ENCODE data around the gene KAZN. TPM values are rescaled to one million over a fixed set of nuclear protein-coding genes. Genes with fewer than 3 reads are reported as not detected.
A peak's percentile ranks its signal among the peaks of the same experiment; 100 is the strongest.

Gene KAZN
- total and polyA plus RNA-seq, 8 donors = 1.2 to 50.7 (median 6.8) TPM

GRCh38 chr1:14808768-14809167 is 210.3 kb downstream of the KAZN start:
- H3K36me3 ChIP-seq = peaks cover 0 to 8% (median 0%) of the 10 kb centered on the region in 4 donors
- H3K27me3 ChIP-seq = no peaks in the 10 kb centered on the region
- no peaks in the 10 kb centered on the region for H3K4me1 ChIP-seq
- DNase-seq = no peak
- 77 to 92% (median 81%) methylated on average over 2 of the region's 2 CpGs for WGBS, 5 donors
- no peak overlapping the region for H3K4me3 ChIP-seq
- no peak overlapping the region for H3K27ac ChIP-seq
- TF ChIP-seq EP300 (IDR thresholded peaks at IDR 0.05) = no peak
- TF ChIP-seq POLR2AphosphoS5 (IDR thresholded peaks at IDR 0.05) = no peak
- no peak for TF ChIP-seq CTCF (IDR thresholded peaks at IDR 0.05)
- no peak for TF ChIP-seq POLR2A (IDR thresholded peaks at IDR 0.05)
- H3K9me3 ChIP-seq = peaks cover 10 to 29% (median 20%) of the 10 kb centered on the region in 4 donors
- intact Hi-C loops (cut with DNase I; ENCODE audit: low total_unique reads) = no loop called here

GRCh38 chr1:14809191-14809981 is 210.9 kb downstream of the KAZN start:
- Histone ChIP-seq H3K27ac (no peak overlapping the region), H3K27me3 (no peaks in the 10 kb centered on the region), H3K4me3 (no peak overlapping the region), H3K36me3 (peaks cover 0 to 8% (median 0%) of the 10 kb centered on the region in 4 donors), H3K4me1 (no peaks in the 10 kb centered on the region), H3K9me3 (peaks cover 10 to 29% (median 20%) of the 10 kb centered on the region in 4 donors)
- DNase-seq = no peak
- intact Hi-C loops (cut with DNase I; ENCODE audit: low total_unique reads) = no loop called here
- WGBS, 5 donors = 82 to 87% (median 83%) methylated on average over 9 of the region's 9 CpGs
- no peak for TF ChIP-seq CTCF (IDR thresholded peaks at IDR 0.05)
- no peak for TF ChIP-seq POLR2AphosphoS5 (IDR thresholded peaks at IDR 0.05)
- no peak for TF ChIP-seq POLR2A (IDR thresholded peaks at IDR 0.05)
- TF ChIP-seq EP300 (IDR thresholded peaks at IDR 0.05) = no peak

- intact Hi-C loops (cut with DNase I; ENCODE audit: low total_unique reads) = no loop called here
- no peak overlapping the region for H3K4me3 ChIP-seq
- H3K4me1 ChIP-seq = peaks cover 0 to 13% (median 11%) of the 10 kb centered on the region in 4 donors
- TF ChIP-seq EP300 (IDR thresholded peaks at IDR 0.05) = no peak
- no peak for TF ChIP-seq CTCF (IDR thresholded peaks at IDR 0.05)
- TF ChIP-seq POLR2A (IDR thresholded peaks at IDR 0.05) = no peak
- no peak for TF ChIP-seq POLR2AphosphoS5 (IDR thresholded peaks at IDR 0.05)
- peak in 1 of 2 donors; percentile 66 for DNase-seq
- peaks cover 10 to 29% (median 20%) of the 10 kb centered on the region in 4 donors for H3K9me3 ChIP-seq
- H3K36me3 ChIP-seq = peaks cover 0 to 8% (median 0%) of the 10 kb centered on the region in 4 donors
- H3K27me3 ChIP-seq = no peaks in the 10 kb centered on the region
- H3K27ac ChIP-seq = peak overlapping the region in 1 of 5 donors; percentile 24
- WGBS, 5 donors = 63 to 68% (median 66%) methylated on average over 9 of the region's 9 CpGs
Measured at GRCh38 chr1:14810595-14811361, 212.3 kb downstream of the KAZN start.

- 66 to 76% (median 72%) methylated on average over 3 of the region's 3 CpGs for WGBS, 5 donors
- H3K27ac ChIP-seq = no peak overlapping the region
- no peak overlapping the region for H3K4me3 ChIP-seq
- H3K4me1 ChIP-seq = peaks cover 0 to 15% (median 11%) of the 10 kb centered on the region in 4 donors
- intact Hi-C loops (cut with DNase I; ENCODE audit: low total_unique reads) = no loop called here
- DNase-seq = no peak
- peaks cover 0 to 6% (median 0%) of the 10 kb centered on the region in 4 donors for H3K36me3 ChIP-seq
- H3K27me3 ChIP-seq = no peaks in the 10 kb centered on the region
- TF ChIP-seq POLR2AphosphoS5 (IDR thresholded peaks at IDR 0.05) = no peak
- no peak for TF ChIP-seq EP300 (IDR thresholded peaks at IDR 0.05)
- no peak for TF ChIP-seq CTCF (IDR thresholded peaks at IDR 0.05)
- TF ChIP-seq POLR2A (IDR thresholded peaks at IDR 0.05) = no peak
- H3K9me3 ChIP-seq = peaks cover 10 to 22% (median 12%) of the 10 kb centered on the region in 4 donors
Measured at GRCh38 chr1:14811573-14811972, 213.1 kb downstream of the KAZN start.
